SIG-M5 treated with dmso at 0.1 percent for 504 hours (cell line): Measurements from ENCODE around the gene MYO9A.

ENCODE experiments used
- DNase-seq: peaks from one replicate; lab custom pipeline; 2025; ENCODE audit not compliant: unreplicated experiment; lab: John Stamatoyannopoulos, UW

The MYO9A gene, protein sequence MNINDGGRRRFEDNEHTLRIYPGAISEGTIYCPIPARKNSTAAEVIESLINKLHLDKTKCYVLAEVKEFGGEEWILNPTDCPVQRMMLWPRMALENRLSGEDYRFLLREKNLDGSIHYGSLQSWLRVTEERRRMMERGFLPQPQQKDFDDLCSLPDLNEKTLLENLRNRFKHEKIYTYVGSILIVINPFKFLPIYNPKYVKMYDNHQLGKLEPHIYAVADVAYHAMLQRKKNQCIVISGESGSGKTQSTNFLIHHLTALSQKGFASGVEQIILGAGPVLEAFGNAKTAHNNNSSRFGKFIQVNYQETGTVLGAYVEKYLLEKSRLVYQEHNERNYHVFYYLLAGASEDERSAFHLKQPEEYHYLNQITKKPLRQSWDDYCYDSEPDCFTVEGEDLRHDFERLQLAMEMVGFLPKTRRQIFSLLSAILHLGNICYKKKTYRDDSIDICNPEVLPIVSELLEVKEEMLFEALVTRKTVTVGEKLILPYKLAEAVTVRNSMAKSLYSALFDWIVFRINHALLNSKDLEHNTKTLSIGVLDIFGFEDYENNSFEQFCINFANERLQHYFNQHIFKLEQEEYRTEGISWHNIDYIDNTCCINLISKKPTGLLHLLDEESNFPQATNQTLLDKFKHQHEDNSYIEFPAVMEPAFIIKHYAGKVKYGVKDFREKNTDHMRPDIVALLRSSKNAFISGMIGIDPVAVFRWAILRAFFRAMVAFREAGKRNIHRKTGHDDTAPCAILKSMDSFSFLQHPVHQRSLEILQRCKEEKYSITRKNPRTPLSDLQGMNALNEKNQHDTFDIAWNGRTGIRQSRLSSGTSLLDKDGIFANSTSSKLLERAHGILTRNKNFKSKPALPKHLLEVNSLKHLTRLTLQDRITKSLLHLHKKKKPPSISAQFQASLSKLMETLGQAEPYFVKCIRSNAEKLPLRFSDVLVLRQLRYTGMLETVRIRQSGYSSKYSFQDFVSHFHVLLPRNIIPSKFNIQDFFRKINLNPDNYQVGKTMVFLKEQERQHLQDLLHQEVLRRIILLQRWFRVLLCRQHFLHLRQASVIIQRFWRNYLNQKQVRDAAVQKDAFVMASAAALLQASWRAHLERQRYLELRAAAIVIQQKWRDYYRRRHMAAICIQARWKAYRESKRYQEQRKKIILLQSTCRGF (N-terminal part only)

DNA sequence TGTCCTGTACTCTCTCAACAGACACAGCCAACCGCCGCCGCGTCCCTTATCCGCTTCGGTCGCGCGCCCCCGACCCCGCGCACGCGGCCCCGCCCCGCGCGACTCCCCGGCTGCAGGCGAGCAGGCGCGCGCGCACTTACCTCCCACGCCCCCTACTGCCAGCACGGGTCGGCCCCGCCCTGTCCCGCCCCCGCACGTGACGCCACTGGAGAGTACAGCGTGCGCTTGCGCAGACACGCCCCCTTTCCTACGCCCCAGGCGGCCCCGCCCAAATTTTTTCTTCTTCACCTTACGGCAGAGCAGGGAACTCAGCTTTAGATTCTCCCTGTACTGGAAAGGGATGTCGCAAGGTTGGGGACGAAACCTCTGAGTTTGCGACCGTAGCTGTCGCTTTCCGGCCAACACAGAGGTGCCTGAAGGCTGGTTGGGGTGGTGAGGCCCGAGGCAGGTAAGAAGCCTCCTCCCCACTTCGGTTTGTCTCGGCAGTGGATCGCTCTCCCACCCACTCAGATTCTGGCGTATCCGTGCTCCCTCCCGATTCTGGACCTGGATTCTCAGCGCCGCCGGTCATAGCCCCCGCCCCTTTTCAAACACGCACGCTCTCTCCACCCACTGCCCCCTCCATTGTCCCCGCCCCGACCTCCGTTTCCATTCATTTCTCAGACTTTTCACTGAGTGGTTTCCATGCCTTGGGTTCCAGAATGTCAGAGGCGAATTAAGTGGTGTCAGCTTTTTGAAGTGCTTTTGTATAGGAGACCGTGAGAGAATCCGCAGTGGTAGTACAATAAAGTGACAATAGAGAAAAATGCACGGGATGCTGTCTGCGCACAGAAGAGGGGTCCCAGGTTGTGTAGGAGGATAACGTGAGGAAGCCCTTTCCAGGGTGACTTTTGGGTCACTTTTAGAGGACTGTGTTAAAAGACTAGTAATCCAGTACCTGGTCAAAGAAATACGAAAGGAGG is at the start of gene MYO9A, which contains the start of gene SENP8:
MYO9A (minus strand) TSS at position 134 of the 962 bp plus-strand sequence. CDS start 71,587 bp downstream, outside the sequence.
SENP8 (plus strand) TSS at position 387 of the 962 bp plus-strand sequence. CDS start 21,221 bp downstream, outside the sequence.
- peak; percentile 98 for DNase-seq

- DNase-seq = no peak
Measured at GRCh38 chr15:72167445-72167844, 49.5 kb upstream of the MYO9A start.

DNA sequence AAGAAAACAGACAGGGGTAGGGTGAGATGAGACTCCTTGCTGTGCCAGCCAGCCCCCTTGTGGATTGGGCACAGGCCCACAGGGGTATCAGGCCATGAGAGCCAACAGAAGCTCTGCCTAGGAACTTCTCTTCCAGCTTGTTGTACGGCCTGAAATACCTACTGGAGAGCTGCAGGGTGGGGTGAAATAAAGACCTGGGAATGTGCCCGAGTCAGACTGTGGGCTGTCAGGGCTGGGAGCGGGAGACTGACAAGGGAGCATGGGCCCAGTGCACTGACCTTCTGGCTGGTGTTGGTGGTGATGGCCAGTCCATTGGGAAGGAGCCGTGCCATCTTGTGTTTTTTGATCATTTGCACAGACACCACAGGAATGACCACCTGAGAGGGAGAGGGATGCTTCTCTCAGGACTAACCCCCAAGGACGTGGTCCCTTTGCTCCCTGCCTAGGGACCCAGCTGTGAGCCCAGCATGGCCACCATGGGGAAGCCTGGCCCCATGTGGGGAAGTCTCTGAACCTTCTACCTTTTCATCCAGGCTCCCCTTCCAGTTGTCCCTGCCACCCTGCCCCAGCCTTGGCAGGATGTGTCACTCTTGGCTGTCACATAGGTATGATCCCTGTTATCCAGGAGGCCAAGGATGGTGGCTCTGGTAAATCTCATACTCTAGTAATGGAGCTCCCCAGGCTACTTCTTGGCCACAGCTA is 48.9 kb upstream of the MYO9A start:
- DNase-seq = no peak

GRCh38 chr15:72163719-72164118 is 45.8 kb upstream of the MYO9A start:
- DNase-seq = no peak

GRCh38 chr15:72162569-72162968 is 44.6 kb upstream of the MYO9A start:
- DNase-seq = no peak

DNA sequence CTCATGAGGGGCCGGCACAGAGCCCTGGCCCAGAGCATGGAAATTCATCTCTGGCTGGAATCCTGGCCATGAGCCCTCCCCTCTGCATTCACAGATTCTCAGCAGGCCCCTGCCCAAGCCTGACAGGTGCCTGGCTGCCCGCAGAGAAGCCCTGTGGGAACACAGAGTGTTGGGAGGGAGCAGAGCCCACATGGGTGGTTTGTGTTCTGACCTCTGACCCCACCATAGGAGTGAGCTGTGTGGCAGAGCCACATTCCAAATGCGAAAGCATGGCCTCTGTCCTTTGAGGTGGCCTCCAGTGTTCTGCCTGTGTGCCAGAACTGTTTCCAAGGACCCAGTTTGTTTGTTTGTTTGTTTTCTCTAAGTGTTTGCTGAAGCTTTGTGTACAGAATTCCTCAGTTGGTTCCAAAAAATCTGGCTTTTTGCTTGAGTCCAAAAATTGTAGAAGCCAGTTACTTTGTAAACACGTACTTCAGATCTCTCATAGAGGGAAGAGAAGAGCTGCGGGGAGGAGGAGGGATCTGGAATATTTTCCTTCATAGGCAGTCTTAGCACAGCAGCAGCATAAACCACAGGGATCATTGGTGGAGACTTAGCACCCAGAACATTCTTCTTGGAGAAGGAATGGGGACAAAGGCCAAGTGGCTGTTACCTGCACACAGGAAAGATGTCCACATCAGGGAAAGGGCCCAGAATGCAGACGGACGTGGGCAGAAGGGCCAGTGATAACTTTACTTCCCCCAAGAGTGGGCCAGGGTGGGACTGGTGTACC is 43.6 kb upstream of the MYO9A start:
- no peak for DNase-seq

DNA sequence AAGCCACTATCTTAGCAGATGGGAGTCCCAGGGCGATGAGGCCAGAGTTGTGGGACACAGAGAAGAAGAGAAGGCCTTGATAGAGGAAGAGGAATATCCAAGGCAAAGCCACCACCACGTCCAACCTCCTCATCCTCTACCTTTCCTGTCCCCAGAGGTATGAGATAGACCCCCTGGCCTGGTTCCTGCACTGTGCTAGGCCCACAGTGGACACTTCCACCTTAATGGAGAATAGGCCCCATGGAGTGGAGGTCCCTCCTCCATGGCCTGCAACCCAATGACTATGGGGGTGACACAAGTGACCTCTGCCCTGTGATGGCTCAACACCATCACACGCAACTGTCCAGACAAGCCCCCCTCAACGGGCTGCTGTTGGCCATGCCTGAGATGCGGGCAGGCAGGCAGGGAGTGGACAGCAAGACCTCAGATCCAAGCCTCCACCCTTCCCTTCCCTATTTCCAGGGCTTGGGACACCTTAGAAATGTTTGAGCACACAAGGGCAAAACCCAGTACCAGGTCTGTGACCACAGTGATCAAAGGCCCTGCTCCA is 42.8 kb upstream of the MYO9A start:
- no peak for DNase-seq

GRCh38 chr15:72156928-72157327 is 39.0 kb upstream of the MYO9A start:
- peak; percentile 49 for DNase-seq

GRCh38 chr15:72155635-72156616 is 38.0 kb upstream of the MYO9A start:
- DNase-seq = peak; percentile 81

DNA sequence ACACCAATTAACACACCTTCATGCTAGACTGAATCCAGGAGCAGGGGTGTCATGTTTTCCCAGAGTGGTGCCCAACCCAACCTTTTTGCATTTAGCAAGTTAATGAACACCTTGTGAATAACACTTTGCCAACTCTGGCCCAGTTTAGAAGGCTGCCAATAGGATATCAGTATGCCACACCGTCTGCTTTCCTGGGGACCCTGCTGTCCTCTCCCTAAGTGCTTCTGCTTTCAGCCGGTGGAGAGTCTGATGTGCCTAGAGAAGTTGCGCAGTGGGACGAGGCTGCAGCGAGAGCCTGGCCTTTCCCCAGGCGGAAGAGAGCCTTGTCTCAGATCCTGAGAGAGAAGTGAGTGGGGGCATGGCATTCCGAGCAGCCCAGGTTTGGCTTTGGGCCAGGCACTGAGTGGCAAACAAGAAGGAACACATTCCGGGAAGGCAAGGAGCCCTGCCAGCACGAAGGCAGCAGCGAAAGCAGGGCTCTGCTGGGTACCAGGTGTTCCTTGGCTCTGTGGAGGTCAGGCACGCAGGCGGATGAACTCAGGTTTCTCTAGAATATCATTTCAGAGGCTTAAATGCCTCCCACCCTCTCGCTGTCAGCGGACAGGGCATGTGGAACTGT is 37.2 kb upstream of the MYO9A start:
- DNase-seq = no peak

DNA sequence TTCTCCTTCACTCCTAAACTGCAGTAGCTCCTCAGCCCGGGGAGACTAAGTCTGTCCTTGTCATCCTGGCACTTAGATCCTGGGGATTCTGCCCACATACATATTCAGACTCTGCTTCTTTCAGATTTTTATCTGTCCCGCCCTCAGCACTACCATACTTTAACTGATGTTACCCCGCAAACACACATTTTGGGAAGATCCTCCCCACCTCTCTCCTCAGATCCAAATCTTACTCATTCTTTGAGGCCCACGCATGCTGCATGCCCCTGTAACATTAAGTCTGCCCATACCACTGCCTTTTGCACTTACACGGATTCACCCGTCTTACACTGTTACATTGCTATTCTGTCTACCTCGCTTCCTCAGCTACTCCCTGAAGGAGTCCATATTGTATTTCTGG is 36.4 kb upstream of the MYO9A start:
- no peak for DNase-seq

DNA sequence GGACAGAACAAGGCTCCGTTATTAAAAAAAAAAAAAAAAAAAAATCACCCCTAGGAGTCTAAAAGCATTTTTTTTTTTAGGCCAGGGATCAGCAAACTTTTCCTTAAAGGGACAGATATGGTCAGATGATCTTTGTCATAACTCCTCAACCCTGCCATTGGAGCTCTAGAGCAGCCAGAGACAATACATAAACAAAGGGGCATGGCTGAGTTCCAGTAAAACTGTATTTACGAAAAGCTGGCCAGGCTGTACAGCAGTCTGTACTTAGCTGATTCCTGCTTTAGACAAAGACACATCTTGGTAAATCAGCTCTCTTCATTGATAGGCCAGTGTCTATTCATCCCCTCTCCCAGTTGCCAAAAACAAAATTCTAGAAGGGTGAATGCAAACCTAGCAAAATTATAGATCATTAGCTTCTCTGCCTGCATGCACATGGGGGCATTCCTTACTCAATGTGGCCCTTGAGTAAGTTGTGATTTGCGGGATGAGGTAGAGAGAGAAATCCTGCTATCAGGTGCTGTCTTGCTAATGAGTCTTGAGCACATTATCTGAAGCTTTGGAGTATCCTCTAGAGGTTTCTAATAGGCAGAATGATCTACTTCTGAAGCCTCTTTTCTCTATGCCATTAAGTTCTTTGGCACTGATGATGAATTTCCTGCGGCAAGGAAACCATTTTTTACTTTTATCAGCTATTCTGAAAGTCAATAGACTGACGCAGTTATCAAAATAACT is 35.5 kb upstream of the MYO9A start:
- no peak for DNase-seq

DNA sequence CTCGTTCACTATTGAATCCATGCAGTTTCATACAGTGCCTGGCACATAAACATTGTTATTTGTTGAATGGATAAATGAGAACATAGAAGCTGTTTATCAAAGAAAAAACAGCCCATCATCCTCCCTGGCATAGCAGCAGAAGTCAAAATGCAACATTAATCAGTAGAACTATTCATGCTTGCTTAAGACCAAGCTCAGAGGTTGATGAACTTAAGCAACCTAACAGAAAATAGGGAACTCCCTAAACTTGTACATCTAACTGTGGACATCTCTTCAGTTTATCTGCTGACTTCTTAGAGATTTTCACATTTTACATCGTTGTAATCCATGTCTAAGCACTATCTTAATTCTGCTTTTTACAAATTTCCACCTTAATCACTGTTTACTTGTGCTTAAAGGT is 29.5 kb upstream of the MYO9A start:
- peak; percentile 25 for DNase-seq

DNA sequence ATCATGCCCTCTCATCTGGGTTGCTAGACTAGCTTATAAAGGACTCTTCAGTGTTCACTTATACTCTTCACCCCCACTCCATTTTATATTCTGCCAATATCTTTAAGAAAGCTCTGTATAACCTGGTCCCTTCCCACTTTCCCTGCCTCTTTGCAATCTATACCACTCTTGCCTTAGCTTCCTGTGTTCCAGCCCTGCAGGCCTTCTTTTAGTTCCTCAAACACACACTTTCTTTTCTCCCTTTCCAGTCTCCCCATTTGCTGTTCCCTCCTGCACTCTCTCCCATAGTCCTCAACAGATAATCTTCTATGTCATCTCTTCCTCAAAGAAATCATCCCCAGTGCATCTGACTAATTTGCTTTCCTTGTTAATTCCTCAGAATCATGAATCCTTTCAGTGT is 29.0 kb upstream of the MYO9A start:
- no peak for DNase-seq

- DNase-seq = no peak
Measured at GRCh38 chr15:72146221-72146620, 28.3 kb upstream of the MYO9A start.
